GM21447 (cell line): ENCODE measurements around the gene AFF3.

ENCODE experiments used
- ATAC-seq: cut with Tn5 transposase; IDR thresholded peaks from one replicate; pipeline ENCODE4 v1.9.1; 2021; ENCODE audit not compliant: unreplicated experiment

AFF3 gene

DNA sequence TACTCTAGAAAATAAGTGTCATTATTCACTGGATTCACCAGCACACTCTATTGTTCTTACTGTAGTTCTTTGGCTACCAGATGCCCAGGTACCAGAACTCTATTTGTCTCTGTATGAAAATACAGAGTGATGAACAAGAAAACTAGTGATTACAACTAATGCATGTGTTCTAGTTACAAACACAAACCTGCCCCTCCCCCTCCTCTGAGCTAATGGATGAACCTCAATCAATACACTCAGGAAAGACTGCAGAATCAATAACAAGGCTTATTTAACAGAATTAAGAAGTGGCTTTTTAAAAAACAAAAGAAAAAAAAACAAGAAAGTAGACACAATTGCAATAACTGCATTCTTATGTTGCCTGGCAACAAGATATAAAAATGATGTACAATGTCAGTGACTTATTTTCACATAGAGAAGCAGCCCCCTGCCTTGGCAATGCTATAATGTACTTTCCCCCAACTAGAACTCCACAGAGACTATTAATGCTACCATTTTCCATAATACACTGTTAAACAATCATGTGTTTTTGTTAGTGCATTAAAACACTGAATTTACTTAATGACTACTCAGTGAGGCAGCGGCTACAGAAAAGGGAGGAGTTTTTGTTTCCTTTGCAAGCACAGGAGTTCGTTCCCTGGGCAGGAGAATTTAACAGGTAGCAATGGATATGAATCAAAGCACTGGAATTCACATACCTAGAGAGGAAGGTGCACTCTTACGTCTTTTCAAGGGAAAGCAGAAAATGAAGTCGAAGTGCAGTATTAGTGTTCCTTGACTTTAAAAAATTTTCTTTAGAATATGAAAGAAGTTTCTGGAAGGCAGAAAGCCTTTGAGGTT lies 333.8 kb downstream of the AFF3 start:
- no peak for ATAC-seq

DNA sequence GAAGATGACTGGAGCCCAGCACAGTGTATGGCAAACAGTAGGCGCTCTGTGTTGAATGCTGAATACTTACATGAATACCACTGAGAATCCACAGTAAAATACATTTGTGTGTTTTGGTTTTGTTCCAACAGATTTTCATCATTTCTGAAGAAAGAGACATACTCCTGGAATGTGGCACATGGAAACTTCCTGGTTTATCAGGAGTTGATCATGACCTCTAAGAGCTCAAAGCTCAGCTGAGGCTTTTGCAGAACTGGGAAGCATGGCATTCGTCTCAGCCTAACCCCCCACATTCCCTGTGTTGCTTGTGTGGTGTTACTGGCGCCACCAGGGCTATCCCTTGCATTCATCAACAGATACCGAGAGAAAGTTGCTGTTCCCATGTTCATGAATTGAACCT lies 335.6 kb downstream of the AFF3 start:
- no peak for ATAC-seq

DNA sequence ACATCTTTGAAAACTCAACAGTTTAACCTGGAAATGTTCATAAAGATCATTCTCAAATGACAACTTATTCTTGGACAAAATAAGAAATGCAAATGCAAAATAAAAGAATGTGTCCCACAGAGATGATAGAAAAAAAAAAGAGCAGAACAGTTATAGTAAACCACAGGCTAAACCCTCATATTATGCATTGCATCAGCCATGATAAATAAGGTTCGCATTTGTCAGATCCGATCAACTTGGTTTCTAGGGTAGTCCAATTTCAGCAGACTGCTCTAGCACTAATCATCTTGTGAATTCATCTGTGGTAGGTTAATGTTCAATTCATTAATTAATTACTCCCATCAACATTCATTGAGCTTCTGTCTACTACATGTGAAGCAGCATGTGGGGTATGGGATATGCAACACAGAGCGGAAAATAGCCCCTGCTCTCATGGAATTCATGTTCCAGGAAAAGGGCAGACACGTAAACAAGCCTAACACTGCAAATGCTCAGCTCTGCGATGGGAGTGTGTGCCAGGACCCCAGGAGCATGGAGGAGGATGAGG lies 336.4 kb downstream of the AFF3 start:
- no peak for ATAC-seq

DNA sequence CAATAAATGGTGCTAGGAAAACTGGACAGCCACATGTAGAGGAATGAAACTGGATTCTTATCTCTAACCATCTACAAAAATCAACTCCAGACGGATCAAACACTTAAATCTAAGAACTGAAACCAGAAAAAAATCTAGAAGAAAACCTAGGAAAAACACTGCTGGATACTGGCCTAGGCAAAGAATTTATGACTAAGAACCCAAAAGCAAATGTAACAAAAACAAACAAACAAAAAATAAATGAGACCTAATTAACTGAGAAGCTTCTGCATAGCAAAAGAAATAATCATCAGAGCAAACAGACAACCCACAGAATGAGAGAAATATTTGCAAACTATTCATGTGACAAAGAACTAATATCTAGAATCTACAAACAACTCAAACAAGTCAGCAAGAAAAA lies 338.5 kb downstream of the AFF3 start:
- ATAC-seq = no peak

DNA sequence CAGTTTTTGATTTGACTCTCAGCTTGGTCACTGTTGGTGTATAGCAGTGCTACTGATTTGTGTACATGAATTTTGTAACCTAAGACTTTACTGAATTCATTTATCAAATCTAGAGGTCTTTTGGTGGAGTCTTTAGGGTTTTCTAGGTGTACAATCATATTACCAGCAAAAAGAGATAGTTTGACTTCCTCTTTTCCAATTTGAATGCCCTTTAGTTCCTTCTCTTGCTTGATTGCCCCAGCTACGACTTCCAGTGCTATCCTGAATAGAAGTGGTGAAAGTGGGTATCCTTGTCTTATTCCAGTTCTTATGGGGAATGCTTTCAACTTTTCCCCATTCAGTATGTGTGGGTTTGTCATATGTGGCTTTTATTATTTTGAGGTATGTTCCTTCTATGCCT lies 339.7 kb downstream of the AFF3 start:
- no peak for ATAC-seq

DNA sequence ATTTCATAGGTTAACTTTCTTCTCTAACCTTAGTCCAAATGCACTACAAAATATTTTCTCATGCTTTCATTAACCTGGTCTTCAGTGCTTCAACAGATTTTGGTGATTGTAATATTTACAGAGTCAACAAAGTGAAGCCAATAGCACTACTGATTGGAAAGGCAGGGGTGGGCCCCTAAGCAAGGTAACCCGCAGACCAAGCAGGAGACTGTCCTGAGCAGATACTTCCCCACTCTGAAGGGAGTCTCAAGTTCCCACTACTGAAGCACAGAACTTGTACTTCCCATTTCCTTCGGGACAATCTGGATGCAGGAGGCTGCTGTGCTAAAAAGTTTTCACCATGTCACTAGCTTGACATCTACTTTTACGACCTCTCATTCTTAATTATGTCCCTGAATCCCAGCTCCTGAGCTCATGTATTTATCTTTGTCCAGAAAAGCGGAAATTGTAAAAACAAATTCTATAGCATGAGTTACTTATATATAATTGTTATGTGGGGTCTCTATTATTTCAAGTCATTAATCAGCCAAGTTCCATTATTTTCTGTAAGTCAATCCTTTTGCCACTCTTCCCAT lies 341.0 kb downstream of the AFF3 start:
- no peak for ATAC-seq

DNA sequence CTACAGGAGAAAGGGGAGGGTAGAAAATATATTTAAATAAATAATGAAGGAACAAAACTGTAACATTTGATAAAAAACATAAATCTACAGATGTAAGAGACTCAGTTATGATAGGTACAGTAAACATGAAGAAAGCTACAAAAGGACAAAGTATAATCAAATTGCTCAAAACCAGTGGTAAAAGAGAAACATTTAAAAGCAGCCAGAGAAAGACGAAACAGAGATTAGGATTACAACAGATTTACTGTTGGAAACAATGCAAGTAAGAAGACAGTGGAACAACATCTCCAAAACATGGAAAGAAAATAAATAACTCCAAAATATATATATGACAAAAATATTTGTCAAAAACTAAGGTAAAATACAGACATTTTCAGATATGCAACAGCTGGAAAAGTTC lies 344.9 kb downstream of the AFF3 start:
- no peak for ATAC-seq

DNA sequence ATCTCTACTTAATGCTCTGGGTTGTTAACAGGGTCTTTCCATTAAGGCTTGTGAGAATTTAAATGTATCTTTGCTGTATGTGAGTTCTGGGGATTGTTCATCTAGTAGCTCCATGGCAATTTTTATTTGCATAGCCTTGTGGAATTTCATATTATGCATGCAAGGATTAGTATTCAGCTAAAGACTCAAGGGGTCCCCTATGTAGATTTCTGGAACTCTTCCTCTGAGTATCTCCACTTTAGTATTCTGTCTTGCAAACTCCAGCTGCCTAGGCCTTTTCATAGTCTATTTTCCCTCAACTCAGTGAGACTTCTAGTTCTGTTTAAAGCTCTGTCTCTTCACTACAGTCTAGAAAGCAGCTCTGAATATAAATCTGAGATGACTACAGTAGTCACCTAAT lies 348.0 kb downstream of the AFF3 start:
- ATAC-seq = no peak

DNA sequence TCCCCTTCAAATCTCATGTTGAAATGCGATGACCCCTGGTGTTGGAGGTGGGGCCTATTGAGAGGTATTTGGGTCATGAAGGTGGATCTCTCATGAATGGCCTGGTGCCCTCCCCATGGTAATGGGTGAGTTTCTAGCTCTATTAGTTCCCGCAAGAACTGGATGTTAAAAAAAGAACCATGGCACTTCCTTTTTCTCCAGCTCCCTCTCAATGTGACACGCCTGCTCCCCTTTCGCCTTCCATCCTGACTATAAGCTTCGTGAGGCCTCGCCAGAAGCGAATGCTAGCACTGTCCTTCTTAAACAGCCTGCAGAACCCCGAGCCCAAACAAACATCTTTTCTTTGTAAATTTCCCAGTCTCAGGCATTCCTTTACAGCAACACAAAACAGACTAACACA lies 349.4 kb downstream of the AFF3 start:
- ATAC-seq = no peak

DNA sequence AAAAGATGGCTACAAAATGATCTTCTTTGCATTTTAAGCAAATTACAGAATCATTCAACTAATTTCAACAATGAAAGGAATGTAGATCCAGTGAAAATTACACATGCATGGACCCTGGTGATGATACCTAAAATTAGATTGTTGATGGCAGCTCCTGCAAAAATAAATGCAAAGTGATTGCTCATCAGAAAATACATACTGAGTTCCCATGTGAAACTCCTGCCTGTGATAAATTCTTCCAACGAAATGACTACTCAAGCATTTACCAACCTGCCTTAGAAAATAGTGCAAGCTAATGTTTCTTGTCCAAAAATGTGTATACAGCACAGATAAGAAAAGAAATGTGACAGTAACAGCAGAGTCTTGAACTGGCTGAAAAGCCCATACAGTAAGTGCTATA lies 352.5 kb downstream of the AFF3 start:
- ATAC-seq = no peak

DNA sequence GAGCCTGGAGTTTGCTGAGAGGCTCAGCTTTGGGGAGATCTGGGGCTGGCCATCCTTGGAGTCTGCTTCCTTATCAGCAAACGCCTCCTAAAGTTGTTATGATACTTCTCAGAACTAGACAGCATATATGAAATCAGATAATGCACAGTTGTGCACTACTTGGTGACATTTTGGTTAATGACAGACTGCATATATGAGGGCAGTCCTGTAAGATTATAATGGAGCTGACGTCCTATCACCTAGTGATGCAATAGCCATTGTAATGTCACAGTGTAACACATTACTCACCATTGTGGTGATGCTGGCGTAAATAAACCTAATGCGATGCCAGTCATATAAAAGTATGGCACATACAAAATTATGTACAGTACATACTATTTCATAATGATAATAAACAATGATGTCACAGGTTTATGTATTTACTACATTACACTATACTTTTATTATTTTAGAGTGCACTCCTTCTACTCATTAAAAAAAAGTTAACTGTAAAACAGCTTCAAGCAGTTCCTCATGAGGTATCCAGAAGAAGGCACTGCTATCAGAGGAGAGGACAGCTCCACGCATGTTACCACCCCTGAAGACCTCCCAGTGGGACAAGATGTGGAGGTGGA lies 354.5 kb downstream of the AFF3 start:
- ATAC-seq = no peak

DNA sequence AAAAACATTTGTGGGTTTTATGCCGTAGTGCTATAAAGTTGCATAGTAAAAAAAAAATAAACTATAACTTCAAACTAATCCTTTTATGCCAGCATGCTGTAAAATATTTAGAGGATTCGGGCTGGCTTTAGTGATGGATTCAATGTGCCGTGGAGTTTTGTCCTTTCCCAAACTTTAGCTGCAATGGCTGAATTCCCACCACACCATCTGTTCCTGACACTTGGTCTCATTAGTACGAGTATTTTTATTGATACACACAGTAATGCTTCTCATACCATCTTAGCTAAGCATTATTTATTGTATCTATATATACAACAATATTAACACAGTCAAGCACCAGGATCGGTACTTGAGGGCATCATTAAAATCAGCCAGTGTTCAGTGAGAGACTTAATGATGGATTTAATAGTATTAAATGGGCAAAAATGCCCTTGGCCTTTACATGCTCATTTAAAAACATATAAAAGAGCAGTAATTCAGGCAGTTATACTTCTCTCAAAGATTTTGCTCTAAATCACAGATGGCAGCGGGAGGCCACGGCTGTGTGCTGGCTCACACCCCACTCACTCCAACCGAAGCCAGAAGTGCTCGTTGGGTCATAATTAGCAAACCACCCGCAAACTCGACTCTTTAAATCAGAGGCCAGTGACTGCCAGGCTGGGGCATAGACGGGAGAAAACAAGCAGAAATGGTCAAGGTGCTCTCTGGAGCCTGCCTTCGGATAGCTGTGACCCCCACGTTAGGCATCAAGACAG lies 355.6 kb downstream of the AFF3 start:
- no peak for ATAC-seq

DNA sequence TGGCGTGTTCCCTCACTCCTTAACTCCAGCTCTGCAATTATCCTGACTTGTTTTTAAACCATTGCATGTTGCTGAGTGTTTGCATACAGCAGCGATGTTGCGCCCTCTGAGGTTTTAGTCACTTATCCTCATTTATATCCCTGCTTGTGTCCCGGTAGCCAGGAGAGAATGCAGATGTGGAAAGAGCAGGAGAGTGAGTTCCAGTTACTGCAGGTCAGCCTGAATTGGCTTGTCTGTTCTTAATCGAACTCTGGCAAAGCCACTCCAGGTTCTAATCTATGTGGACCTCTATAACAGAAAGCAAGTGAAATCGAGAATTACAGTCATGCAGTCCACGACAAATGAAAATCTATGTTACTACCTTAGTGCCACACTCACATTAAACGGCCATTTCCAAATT lies 357.4 kb downstream of the AFF3 start:
- no peak for ATAC-seq

DNA sequence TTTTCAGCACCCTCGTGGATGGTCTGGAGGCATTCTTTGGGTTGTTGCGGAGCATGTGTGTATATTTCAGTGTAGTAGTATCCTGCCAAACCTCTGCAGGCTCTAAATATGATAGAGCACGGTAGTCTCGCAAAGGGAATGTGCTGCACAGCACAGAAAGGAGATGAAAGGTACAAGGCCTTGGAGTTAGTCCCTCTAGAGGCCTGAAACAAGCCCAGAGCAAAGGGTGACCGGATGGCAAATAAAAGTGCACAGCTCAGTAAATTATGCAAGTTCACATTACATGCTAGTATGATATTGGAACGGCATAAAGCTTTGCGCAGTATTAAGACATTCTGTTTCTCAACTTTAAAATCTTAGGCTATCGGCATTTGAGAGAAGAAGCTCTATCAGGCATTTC lies 358.1 kb downstream of the AFF3 start:
- no peak for ATAC-seq

DNA sequence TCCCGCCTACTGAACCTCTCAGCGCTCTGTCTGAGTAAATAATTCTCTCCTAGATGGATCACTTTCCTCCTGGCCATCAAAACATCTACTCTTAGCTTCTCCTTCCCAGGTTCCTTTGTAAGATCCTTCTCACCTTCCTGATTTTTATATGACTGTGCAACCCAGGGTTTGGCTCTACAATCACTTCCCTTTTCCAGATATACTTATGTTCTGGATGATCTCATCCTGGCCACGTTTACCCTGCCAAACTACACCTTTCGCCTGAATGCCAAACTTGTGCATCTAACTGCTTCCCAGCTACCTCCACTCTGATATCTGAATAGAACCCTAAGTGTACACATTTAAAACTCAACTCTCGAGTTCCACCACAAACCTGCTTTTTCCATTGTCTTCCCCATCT lies 362.1 kb downstream of the AFF3 start:
- ATAC-seq = no peak

DNA sequence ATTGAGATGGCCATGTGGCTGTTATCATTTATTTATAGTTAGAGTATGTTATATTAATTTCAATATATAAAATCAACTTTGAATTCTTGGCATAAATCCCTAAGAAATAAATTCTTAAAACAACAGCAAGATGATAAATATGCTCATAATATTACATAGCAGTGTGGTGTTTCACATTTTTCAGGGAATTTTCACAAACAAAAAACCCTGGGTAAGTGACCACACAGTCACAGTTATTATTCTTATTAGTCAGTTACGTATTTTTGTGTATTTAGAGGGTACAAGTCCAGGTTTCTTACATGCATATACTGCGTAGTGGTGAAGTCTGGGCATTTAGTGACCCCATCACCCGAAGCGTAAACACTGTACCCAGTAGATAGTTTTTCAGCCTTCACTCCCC lies 363.1 kb downstream of the AFF3 start:
- ATAC-seq = no peak

DNA sequence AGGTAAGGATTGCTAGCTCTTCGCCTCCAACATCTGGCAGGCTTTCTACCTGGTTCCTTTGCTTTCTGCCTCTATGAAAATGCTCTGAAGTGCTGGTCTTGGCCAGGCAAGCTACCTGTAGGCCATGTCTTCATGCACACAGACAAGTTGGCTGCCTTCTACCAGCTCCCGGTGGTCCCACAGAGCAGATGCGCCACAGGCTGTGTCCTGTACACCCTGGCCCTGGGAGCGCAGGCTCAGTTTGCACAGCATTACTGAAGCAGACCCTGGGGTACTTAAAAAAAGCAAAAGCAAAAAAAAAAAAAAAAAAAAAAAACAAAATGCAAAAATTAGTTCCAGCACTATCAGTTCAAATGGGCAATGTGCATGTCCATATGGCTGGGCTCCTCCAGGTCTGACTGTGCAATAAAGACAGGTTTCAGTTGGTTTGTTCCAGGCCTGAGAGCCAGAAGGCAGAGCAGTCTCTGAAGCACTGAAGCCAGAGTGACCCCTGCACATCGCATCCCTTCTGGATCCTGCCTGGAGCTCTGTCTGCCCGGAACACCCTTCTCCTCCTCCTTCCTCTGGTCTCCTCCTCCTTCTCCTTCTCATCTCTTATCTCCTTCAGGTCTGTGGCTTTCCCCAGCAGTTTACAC lies 364.6 kb downstream of the AFF3 start:
- ATAC-seq = no peak

DNA sequence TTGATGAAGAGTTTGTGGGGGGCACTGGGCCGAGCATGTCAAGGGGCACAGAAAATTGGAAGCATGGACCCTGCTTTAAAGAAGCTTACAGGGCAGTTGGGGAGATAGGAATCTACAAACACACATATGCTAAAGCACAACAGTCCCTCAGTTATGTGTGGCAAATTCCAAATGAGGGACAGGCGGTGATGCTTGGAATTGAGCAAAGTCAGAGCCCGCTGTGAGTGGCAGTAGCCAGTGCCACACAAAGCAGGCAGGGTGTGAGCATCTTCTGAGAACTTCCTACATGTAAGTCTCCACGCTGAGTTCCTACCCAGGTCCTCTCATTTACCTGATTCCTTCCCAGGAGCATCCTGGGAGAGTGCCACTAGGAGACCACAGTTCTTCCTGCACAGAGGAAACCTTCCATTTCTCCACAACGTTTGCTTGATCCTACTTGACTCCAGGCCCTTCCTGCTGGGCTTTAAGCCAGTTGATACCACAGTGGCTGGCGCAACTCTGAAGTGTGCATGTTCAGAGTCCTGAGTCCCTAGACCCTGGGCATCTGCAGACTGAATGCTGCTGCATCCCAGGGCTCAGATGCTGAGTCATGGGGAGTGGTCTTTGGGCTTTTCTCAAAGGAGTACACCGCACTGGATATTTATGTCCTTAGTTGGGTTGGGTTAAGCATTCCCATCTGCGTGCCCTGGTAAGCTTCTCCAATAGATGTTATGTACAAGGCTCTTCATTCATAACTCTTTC lies 365.3 kb downstream of the AFF3 start:
- ATAC-seq = no peak

DNA sequence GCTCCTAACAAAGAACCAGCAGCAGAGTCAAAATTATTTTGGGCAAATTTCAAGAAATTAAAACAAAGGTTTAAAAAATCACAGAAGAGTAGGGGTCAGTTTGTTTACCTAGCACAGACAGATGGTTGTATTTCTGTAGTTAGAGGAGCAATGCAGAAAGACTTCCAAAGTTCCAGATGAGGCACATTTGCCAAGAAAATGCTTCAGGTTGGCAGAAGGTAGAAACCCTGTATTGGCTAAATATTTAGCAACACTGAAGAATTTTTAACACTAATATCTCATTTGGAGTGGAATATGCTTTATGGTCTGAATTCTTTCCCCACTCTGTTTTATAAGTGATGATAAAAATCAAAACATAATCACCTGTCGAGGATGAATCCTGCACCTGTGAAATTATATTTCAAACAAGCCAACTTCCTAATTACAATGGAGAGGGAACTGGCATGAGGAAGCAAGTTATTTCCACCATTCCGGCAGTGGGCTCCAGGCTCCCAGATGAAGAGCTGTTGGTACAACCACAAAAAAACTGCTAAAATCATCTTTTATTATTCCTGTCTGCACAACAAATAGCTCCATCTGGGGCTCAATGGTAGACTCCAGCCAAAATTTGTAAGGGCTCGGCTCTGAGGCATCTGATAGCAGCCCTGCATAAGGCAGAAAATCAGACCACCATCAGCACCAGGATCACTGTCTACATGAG lies 366.0 kb downstream of the AFF3 start:
- ATAC-seq = no peak

DNA sequence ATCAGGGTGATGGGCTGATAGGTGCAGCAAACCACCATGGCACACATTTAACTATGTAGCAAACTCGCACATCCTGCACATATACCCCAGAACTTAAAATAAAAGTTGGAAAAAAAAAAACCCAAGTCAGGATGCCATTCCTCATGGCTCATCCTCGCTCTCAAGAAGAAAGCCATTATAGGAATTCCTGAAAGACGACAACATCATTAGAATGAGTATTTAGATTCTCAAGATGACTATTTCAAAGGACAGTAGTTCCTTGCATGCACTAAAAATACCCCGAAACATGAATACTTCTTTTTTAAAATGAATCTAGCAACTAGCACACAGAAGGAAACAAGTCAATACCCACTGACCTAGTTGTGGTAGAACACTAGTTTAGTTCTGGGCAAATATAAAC lies 366.8 kb downstream of the AFF3 start:
- no peak for ATAC-seq
